Measurements from ENCODE around the gene MAPT.

- no peak for TF ChIP-seq CTCF (IDR thresholded peaks at IDR 0.05; ENCODE audit: low read depth, low read length)
- TF ChIP-seq MAX (IDR thresholded peaks at IDR 0.05; ENCODE audit: low read depth, low read length) = no peak
- TF ChIP-seq POLR2A (IDR thresholded peaks at IDR 0.05; ENCODE audit: extremely low read depth, insufficient read length) = no peak
Observed at GRCh38 chr17:45863857-45864654, 30.3 kb upstream of the MAPT start.

Data from NB4 (cell line).